NCI-H510A treated with DMSO at 0.1 percent for 48 hours (cell line): ENCODE data around the gene TGM3.

Experiments used
- DNase-seq: peaks from one replicate; lab custom pipeline; 2025; lab: John Stamatoyannopoulos, UW

The TGM3 gene, protein sequence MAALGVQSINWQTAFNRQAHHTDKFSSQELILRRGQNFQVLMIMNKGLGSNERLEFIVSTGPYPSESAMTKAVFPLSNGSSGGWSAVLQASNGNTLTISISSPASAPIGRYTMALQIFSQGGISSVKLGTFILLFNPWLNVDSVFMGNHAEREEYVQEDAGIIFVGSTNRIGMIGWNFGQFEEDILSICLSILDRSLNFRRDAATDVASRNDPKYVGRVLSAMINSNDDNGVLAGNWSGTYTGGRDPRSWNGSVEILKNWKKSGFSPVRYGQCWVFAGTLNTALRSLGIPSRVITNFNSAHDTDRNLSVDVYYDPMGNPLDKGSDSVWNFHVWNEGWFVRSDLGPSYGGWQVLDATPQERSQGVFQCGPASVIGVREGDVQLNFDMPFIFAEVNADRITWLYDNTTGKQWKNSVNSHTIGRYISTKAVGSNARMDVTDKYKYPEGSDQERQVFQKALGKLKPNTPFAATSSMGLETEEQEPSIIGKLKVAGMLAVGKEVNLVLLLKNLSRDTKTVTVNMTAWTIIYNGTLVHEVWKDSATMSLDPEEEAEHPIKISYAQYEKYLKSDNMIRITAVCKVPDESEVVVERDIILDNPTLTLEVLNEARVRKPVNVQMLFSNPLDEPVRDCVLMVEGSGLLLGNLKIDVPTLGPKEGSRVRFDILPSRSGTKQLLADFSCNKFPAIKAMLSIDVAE

DNA sequence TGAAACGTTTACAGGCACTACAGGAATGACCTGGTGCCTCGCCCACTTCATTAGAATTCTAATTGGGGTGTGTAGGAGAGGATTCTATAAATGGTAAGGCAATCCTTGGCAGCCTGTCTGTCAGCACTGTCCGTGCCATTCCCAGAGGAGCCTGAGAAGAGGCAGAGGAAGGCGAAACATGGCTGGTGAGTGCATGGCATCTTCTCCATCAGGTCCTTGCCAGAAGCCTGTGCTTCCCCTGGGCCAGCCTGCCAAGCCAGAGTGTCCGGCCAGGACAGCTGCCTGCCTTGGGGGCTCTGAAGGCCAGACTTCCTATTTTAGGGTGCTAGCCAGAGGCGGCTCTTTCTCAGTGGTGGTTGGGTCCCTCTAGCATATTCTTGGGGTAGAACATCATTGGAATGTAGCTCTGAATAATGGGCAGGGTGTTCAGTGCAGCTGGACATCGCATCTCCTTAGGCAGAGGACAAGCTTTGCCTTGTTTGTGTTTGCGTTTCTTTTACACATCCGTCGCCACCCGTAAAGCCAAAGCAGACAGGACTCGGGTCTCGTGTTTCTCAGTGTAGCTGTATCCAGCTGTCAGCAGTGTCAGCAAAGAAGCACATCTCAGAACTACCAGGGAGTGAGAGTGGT is at the start of gene TGM3:
Gene TGM3 (plus strand): TSS at position 116 of the 630 bp plus-strand sequence. CDS start 63 bp downstream, at position 179.
- no peak for DNase-seq

DNA sequence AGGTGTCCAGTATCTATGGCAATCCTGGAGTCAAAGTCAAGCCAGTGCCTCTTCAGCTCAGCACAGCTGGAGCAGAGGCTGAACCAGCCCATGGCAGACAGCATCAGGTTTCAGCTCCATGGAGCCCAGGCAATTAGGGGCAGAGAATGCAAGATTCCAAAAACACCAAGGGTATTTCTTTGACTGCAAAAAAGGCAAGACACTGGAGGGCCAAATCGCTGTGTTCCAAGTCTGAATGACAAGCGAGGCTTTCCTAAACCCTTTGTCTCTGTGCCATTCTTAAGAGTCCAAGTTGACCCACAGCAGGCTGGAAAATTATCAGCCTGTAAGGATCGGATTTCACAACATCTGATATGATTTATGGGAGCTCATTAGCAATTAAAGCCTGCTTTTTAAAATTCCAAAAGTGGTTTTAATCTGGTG is 49.7 kb upstream of the TGM3 start:
- DNase-seq = peak; percentile 58

DNA sequence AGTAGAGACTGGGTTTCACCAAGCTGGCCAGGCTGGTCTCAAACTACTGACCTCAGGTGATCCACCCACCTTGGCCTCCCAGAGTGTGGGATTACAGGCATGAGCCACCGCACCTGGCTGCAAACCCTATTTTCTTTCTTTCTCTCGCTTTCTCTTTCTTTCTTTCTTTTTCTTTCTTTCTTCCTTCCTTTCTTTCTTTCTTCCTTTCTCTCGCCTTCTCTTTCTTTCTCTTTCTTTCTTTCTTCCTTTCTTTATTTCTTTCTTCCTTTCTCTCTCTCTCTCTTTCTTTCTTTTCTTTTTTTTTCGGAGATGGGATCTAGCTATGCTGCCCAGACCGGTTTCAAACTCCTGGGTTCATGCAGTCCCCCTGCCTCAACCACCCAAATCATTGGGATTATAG is 47.0 kb upstream of the TGM3 start:
- no peak for DNase-seq

DNA sequence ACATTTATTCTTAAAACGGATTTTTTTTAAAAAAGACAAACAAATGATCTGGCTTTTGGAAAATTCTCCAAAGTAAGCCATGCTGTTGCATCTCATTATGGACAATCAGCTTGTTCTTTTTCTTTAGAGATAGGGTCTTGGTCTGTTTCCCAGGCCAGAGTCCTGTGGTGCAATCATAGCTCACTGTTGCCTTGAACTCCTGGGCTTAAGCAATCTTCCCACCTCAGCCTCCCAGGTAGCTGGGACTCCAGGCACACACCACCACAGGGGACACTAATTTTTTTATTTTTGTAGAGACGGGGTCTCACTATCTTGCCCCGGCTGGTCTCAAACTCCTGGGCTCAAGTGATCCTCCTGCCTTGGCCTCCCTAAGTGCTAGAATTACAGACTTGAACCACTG is 45.9 kb upstream of the TGM3 start:
- DNase-seq = no peak

DNA sequence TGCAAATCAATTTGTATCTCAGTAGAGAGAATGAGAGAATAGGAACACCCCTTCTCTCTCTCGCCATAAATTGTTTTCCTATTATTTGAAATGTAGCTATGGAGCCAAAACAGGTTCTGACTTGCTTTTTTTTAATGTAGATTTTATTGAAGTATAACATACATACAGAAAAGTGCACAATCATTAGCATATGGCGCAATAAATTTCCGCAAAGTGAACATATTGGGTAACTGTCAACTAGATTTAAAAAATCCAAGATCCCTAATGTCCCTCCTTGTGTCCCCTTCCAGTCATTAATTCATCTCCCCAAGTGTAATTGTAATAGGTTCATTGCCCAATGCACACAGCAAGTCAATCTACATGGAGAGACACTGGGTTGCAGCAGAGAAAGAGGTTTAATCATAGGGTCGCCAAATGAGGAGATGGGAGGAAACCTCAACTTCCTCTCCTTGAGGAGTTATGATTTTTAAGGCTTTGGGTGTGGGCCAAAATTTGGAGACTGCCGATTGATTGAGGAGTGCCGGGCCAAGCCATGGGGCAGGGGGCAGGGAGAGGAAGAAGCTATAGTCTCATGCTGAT is 43.3 kb upstream of the TGM3 start:
- DNase-seq = no peak

DNA sequence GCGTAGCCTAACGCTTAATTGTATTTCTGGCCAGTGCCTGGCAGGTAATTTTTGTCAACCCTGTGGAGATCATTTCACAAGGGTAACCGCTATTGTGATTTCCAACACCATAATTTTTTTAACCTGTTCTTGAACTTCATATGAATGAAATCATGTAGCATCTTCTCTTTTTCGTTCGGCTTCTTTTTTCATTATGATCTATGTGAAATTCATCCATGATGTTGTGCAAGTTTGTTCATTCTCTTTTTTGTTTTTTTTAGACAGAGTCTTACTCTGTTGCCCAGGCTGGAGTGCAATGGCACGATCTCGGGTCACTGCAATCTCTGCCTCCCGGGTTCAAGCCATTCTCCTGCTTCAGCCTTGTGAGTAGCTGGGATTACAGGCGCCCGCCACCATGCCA is 42.5 kb upstream of the TGM3 start:
- no peak for DNase-seq

DNA sequence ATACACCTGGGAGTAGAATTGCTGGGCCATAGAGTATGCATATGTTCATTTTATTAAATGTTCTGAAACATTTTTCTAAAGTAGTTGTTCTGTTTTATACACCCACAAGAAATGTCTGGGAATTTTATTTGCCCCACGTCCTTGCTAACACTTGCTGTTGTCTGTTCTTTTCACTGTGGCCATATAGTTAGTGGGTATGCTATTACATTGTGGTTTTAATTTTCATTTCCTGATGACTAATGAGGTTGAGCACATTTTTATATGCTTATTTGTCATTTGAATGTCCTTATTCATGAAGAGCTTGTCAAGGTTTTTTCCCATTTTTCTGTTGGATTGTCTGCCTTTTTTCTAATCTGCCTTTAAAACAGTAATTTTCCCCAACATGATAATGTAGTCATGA is 41.5 kb upstream of the TGM3 start:
- no peak for DNase-seq

DNA sequence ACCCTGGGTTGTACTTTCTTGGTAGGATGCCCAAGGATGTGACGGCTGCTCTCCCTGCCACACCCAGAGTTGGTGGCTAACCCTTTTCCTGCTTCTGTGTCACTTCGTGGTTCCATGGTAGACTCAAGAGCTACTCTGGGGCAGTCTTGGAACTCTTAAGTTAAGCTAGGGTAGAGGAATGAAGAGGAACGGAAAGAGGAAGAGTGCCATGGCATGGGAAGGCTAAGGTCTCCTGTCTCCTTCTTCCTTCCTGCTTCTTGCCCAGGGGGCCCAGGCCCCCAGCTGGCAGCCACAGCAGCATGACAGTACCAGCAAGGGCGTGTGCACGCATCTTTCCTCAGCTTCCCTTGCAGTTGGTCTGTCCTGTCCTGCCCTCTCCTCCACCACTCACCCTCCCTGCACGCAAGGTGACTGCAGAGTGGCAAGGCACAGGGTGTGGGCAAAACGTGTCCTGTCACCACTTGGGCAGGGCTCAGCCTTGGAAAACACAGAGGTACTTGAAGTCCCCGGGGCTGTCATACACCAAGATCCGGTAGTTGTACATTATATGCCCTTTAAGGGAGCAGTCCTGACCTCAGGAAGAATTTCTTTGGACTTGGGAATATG is 39.8 kb upstream of the TGM3 start:
- no peak for DNase-seq

DNA sequence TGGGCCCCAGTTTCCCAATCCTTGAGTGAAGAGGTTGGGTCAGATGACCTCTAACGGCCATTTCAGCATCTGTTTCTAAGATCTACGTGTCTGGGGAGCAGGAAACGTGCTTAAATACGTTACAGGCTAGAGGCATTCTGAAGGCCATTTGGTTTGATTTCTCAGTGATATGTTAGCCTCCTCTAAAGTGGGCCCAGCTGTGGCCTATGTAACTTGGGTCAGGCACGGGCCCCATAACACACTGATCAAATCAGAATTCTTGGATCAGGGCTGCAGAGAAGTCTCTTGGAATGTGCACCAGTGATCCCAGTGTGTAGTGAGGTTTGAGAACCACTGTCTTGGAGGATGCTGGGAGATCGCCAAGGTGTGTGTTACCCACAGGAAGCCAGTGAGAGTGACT is 36.1 kb upstream of the TGM3 start:
- no peak for DNase-seq

DNA sequence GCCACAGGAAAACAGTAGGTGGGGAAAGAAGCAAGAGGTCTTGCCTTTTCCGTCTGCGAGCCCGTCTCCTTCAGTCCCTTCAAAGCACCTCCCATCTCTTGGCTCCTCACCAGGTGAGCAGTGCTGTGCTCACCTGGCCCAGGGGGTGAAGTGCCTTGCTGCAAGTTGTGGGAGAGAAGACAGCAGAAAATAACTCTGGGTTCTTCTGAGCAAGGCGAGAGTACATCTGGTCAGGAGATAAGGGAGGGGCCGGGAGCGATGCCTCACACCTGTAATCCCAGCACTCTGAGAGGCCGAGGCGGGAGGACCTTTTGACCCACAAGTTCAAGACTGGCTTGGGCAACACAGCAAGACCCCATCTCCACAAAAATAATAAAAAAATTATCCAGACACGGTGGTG is 35.6 kb upstream of the TGM3 start:
- no peak for DNase-seq

DNA sequence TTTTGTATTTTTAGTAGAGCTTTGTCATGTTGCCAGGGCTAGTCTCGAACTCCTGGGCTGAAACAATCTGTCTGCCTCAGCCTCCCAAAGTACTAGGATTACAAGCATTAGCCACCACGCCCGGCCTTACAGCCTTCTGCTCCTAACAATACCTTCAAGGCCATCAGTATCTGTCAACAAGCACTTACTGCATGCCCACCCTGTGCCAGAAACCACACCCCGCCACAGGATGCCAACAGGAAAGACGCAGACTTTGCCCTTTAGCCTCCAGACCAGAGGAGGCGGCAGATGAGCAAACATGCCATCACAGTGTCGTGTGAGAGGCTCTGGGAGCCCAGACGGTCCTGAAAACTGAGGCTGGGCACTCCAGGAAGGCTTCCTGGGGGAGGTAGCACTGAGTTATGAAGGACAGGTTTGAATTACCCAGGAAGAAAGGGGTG is 34.7 kb upstream of the TGM3 start:
- DNase-seq = no peak

DNA sequence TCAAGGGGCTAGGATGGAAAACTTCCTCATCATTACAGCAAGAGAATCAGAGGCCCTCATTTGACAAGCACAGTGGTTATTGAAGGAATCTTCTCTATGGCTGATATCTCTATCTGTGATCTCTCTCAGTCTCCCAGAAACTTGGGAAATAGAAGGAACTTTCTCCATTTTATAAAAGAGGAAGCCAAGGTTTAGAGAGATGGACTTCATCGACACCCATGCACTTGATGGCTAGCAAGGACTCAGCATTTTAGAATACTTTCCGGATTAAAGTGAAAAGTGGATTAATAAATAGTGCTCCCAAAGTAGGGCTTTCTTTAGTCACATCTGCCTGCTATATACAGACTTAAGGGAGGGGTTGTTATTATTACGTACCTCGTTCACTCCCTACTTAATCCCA is 34.2 kb upstream of the TGM3 start:
- no peak for DNase-seq

DNA sequence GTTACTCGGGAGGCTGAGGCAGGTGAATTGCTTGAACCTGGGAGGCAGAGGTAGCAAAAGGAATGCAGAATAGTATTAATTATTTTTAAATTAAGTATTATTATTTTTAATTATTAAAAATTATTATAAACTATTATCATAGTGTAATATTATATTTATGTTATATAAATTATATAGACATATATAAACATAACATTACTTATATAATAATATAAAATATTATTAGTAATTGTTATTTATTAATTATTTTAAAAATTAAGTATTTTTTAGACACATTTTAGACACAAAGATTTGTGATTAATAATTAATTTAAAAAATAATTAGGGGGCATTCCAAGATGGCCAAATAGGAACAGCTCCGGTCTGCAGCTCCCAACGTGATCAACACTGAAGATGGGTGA is 31.7 kb upstream of the TGM3 start:
- DNase-seq = no peak

DNA sequence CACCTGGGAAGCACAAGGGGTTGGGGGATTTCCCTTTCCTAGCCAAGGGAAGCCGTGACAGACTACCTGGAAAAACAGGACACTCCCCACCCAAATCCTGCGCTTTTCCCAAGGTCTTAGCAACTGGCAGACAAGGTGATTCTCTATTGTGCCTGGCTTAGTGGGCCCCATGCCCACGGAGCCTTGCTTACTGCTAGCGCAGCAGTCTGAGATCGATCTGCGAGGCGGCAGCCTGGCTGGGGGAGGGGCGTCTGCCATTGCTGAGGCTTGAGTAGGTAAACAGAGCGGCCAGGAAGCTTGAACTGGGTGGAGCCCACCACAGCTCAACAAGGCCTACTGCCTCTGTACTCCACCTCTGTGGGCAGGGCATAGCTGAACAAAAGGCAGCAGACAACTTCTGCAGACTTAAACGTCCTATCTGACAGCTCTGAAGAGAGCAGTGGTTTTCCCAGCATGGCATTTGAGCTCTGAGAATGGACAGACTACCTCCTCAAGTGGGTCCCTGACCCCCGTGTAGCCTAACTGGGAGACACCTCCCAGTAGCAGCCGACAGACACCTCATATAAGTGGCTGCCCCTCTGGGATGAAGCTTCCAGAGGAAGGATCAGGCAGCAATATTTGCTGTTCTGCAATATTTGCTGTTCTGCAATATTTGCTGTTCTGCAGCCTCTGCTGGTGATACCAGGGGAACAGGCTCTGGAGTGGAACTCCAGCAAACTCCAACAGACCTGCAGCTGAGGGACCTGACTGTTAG is 31.0 kb upstream of the TGM3 start:
- DNase-seq = peak; percentile 56

DNA sequence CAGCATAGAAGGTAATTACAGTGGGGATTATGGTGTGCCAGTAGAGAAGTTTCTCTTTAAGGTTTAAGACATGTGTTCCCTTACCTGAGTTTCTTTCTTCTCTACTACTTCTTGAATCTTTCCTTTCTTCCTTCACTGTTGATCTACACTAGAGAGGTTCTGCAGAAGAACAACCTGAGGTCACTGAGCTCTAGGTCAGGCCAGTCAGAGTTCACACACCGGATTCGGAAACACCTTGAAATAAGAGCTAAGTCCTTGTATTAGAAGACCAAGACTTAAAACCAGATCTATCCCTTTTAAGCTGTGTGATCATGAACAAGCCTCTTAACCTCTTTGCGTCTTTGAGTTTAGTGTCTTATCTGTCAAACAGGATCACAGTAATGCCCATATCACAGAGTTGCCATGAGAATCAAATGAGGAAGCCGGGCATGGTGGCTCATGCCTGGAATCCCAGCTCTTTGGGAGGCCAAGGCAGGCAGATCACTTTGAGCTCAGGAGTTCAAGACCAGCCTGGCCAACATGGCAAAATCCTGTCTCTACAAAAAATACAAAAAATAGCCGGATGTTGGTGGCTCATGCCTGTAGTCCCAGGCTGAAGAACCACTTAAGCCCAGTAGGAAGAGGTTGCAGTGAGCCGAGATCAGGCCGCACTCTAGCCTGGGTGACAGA is 22.0 kb upstream of the TGM3 start:
- DNase-seq = no peak

DNA sequence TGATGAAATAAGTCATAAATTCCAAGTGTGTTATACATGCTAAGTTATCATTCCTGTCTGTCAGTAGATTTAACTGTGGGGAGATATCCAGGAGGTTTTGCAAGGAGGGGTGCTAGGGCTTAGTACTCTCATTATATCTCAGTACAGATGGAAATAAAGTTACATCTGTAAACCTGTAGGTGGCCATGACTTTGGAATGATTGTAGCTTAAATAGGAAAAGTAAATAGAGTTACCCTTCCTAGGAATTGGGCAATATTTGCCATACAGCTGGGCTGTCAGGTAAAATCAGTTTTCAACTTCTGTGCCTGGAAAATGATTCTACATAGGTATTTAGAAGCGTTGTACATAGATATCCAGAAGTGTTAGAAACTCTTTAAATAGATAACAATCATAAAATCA is 19.8 kb upstream of the TGM3 start:
- DNase-seq = no peak

DNA sequence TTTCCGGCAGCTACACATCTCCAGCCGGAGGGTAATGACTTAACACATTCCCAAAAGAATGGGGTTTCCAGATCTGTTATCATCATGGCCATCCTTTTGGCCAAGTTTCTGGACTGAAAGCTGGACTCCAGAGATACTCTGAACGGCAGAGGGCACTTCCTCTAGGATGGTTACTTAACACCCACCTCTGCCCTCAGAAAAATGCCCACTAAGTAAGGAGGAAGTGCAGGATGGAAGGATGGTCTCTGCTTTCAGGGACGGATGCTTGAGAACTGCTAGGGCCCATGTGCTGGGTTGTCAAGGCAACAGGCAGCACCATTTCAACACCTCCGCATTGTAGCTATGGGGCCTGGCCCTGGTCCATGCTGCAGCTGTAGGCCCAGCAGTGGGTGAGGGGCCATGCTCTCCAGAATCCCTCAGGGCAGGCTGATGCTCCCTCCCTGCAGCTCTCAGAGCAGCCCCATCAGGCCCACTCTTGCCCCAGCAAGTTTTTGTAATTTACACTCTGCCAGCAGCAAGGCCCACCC is 16.5 kb upstream of the TGM3 start:
- DNase-seq = no peak

DNA sequence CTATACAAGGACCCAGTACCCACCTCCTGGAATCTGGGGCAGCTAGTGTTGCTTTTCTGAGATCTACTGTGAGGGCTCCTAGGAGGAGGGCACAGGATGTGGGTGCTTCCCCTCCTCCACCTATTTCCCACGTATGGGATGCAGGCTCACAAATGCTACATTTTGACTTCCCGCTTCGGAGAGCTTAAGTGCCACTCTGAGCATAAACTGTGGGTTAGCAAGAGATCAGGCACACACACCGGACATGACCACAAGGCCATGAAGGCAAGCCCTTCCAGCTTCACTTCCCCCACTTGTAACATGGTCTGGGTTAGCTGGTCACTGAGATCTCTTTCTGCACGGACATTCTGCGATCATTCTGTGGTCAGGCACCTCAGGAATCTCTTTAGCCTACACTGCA is 15.7 kb upstream of the TGM3 start:
- no peak for DNase-seq

DNA sequence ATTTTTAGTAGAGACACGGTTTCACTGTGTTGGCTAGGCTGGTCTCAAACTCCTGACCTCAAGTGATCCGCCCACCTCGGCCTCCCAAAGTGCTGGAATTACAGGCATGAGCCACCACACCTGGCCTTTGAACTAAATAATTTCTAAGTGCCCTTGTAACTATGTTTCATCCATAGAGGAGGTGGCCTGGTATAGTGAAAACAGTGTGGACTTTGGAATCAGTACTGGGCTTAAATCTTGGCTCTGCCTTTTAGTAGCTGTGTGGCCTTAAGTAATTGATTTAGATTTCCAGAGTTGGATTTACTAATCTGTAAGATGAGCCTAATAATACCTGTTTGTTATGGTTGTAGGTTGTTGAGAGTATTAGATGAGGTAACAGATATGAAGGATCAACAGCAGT is 14.2 kb upstream of the TGM3 start:
- no peak for DNase-seq

DNA sequence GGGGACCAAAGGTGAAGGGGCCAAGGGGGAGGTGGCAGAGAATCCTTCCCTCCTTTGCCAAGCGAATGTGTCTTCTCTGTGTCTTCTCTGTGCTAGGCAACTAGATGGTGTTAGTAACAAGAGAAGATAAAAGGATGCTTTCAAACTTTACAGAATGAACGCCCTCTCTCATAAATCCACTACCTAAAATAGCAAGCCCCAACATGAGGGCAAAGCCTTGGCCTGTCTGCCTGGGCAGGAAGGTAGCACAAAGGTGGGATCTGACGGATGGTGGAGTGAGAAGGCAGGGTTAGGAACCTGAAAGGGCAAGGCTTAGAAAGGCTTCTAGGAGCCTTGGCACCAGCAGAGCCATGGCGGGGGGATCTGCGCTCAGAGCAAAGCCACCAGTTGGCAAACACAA is 13.6 kb upstream of the TGM3 start:
- DNase-seq = no peak
